NOMO-1 treated with DMSO at 0.1 percent for 48 hours (cell line): ENCODE data around the gene ZFP62.
"Not testable (repeated sequence)": the region's sequence is repeated elsewhere in the genome, so short reads cannot be mapped to it uniquely, and the experiment has no call there.

Source experiments
- DNase-seq: peaks from one replicate; lab custom pipeline; 2025; ENCODE audit not compliant: unreplicated experiment; lab: John Stamatoyannopoulos, UW

ZFP62 gene

DNA sequence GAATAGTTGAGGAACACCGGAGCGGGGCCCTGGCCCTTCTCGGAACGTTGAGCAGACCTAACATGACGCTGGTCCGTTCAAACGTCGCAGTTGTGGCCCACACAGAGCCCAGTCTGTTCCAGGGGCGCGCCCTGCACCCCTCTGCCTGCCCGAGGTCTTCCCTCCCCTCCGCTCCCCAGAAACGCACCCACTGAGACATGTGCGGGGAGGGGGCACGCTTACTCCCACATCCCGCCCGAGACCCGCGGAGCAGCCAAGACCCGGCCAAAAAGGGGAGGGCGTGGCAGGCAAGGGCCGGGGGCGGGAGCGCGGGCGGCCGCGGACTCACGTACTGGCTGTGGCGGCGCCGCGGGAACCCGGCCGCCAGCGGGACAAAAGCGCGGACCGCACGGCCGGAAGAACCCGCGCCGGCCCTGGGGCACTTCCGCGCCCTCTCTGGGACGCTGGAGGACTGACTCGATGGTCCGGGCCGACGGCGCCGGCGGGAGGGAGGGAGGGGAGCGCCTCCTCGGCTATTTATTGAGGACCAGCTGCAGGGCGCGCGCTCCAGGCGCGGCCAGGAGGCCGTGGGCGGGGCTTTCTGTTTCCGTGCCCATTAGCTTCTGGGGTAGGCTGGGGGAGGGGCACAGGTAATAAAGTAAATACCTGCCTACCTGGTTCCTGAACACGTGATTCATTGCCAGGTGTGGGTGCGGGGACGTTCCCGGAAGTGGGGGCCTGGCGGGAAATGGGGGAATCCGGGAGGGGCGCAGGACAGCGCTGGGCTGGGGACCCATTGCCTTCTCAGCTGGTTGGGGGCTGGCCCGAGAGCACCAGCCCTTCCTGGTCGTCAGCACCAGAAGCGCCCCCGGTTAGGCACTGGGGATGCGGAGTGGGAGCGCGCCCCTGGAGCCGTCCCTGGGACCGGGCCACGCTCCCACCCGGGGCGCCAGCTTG lies at the start of gene ZFP62:
Gene ZFP62 (minus strand): TSS at position 390 of the 936 bp plus-strand sequence. CDS start 57 bp downstream, at position 333.
- peak; percentile 82 for DNase-seq

DNA sequence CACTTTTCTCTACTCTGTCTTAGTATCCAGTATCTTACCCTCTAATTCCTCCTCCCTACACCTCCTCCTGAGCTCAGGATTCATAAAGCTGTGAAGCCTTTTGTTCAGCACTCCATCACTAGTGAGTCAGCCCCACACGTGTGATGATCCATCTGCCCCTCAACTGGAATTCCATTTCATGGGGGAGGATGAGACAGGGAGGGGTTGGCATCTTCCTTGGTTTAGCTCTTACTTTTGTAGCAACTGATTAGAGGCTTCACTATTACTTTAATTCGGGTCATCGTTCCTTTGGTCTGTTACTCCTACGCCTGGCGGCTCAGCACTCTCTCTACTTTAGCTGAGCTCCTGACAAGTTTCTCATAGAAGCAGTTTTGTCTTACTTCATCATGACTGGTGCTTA lies 49.7 kb upstream of the ZFP62 start:
- no peak for DNase-seq

DNA sequence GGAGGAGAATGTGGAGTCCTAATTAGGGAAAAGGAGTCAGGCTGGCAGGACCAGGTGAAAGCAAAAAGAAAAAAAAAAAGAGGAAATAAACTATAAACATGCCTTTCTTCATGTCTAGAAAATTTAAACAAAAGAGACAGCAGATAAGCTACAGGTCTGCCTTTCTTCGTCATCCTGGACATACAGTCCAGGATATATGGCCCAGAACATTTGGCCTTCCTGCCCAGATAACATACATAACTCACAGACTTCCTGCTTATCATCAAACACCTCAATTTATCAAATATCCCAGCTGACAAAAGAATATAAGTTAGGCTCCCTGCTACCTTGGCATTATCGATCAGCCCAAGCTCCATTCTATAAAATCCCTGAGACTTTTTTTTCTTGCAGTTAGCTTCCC lies 49.1 kb upstream of the ZFP62 start:
- DNase-seq, result no peak

DNA sequence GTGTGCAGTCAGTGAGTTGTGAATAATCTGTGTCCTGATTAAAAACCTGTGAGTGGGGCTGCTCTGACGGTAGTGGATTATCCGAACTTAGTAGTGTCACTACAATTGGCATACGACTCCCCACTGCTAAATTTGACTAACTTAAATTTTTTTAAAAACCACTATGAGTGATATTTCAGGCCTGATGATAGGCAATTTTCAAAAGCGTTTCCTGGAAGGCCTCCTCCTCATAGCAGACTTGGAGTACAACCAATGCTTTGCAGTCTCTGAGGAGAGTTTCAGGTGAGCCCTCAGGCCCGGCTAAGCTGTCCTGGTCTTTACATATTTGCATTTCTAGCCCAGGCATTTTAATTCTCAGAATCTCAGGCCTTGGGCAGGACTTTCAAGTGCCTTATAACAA lies 48.7 kb upstream of the ZFP62 start:
- DNase-seq, result no peak

DNA sequence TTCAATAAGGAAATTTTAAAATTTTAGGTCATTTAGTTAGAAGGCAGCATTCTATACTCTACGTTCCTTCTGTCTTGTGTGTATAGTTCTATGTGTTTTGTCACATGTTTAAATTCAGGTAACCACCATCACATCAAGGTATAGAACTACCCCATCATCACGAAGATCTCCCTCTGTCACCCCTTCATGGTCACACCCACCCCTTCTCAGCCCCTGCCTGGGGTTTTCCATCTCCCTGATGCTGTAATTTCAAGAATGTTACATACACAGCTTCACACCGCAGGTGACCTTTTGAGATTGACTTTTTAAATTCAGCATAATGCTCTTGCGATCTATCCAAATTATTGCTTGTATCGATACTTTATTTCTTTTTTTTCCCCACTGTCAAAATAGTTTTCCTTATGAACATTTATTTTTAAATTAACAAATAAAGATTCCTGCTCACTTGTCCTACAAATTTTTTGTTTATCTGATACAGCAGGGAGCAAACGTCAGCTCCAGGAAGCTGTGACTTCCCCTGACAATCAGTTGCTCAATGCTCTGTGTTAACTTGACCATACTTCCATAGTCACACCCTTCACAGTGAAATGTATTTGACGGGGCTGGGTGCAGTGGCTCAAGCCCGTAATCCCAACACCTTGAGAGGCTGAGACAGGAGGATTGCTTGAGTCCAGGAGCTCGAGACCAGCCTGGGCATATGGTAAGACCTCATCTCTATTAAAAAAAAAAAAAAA lies 48.1 kb upstream of the ZFP62 start:
- peak; percentile 29 for DNase-seq

DNA sequence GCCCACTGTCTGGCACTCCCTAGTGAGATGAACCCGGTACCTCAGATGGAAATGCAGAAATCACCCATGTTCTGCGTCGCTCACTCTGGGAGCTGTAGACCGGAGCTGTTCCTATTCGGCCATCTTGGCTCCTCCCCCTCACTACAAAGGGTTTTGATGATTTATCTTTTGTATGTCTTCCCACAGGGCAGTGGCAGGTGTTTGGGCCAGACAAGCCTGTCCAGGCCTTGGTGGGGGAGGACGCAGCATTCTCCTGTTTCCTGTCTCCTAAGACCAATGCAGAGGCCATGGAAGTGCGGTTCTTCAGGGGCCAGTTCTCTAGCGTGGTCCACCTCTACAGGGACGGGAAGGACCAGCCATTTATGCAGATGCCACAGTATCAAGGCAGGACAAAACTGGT lies 47.3 kb upstream of the ZFP62 start:
- DNase-seq, result no peak

DNA sequence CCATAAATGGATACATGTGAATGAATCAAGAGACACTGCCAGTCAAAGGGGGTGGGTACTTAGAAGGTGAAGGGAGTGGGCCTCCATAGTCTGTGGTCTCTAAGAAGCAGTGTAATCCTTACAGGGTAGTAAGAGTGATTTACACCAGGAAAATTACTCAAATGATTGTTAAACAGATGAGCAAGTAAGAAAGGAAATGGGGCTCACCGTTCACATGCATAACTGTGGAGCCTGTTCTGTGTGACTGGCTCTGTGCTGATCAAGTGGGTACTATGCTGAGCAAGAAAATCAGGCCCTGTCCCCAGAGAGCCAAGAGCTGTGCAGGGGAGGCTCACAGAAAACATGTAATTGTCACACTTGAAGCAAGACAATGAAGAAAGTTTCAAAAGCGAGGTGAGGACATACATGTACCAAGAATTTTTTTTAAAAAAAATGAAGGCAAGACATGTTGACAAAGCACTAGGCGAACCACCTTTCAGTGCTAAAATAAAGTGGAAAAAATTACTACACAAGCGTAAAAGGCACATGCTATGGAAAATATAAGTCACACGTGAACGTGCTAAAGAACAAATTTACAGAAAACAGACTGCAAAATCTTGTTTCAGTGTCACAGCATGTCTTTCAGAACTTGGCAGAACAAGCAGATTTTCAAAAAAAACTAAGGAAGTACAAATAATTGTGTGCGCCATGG lies 40.4 kb upstream of the ZFP62 start:
- DNase-seq, result no peak

DNA sequence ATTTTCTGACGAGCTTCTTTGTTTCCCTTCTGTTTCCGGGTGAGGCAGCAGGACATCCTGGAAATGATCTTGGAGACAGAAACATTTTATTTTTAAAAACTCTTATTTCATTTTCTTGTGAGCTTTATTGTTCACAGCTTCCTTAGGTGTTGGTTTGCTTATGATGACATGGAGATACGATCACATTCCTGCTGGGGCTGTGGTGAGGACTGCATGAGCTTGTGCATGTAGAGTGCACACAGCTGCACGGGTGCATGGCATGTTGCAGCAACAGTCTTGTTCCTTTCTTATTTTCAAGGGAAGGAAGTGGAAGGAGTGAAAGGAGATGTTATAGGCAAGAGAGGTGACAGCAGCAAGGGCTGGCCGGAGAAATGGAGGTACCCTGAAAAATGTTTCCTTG lies 39.1 kb upstream of the ZFP62 start:
- DNase-seq, result no peak

DNA sequence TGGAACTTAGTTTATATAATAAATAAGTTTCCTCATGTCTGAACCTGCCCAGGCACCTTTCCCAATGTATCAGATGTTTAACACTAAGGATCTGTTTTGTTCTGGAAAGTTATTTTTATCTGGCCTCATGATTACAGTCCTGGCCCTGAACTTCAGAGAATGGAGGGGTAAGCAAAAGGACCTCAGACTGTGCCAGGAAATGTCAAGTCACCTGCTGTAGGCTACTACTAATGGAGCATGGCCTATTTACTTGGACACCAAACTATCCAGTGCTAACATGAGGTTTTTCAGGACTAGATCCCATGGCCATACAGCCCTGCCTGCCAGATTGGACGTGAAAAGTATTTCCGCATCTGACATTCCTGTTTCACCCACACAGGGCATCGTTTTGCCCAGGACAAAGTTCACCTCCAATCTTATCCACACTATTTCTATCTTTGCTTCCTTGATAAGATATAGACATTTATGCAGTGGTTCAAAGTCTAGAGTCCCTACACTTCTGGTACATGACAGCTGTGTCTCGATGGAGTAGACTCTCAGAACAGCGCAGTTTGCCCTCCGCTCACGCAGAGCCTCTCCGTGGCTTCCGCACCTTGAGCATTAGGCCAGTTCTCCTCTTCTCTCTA lies 37.7 kb upstream of the ZFP62 start, which contains the start of gene BTNL8:
Gene BTNL8 (plus strand): TSS at position 539 of the 626 bp plus-strand sequence. CDS start 152 bp downstream, outside the sequence.
- DNase-seq, result no peak

DNA sequence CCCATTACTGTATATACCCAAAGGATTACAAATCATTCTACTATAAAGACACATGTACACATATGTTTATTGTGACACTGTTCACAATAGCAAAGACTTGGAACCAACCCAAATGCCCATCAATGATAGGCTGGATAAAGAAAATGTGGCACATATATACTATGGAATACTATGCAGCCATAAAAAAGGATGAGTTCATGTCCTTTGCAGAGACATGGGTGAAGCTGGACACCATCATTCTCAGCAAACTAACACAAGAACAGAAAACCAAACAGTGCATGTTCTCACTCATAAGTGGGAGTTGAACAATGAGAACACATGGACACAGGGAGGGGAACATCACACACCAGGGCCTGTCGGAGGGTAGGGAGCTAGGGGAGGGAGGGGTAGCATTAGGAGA lies 34.3 kb upstream of the ZFP62 start:
- DNase-seq, result not testable (repeated sequence)

DNA sequence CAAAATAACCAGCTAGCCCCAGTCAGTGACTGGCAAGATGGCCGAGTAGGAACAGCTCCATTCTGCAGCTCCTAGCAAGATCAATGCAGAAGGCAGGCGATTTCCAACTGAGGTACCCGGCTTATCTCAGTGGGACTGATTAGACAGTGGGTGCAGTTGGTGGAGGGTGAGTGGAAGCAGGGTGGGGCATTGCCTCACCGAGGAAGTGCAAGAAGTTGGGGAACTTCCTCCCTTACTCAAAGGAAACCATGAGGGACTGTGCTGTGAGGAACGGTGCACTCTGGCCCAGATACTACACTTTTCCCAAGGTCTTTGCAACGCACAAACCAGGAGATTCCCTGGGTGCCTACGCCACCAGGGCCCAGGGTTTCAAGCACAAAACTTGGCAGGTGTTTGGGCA lies 28.3 kb upstream of the ZFP62 start:
- no peak for DNase-seq

DNA sequence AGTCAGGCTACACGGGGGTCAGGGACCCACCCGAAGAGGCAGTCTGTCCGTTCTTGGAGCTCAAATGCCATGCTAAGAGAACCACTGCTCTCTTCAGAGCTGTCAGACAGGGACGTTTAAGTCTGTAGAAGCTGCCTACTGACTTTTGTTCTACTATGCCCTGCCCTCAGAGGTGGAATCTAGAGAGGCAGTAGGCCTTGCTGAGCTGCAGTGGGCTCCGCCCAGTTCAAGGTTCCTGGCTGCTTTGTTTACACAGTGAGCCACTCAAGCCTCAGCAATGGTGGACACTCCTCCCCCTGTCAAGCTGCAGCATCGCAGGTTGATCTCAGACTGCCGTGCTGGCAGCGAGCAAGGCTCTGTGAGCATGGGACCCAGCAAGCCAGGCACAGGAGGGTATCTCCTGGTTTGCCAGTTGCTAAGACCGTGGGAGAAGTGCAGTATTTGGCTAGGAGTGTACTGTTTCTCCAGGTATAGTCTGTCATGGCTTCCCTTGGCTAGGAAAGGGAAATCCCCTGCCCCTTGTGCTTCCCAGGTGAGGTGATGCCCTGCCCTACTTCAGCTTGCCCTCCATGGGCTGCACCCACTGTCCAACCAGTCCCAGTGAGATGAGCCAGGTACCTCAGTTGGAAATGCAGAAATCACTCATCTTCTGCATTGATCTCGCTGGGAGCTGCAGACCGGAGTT lies 24.9 kb upstream of the ZFP62 start:
- not testable (repeated sequence) for DNase-seq

DNA sequence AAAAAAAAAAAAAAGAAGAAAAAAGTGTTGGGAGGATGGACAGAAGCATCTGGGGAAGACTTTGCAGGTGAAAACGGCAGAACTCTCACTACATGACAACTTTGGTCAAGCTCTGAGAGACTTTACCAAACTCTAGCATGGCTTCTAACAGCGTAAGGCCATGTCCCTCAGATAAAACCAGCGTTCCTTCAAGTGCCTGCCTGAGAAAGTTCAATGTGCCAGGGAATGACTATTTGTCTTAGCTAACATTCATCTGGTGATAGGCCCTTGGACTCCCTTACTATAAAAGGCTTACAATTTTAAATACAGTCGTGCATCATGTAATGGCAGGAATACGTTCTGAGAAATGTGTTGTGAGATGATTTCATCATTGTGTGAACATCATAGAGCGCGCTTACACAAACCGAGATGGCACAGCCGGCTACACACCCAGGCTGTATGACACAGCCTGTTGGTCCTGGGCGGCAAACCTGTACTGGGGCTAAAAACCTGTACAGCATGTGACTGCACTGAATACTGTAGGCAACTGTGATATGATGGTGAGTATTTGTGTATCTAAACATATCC lies 14.9 kb upstream of the ZFP62 start:
- no peak for DNase-seq

DNA sequence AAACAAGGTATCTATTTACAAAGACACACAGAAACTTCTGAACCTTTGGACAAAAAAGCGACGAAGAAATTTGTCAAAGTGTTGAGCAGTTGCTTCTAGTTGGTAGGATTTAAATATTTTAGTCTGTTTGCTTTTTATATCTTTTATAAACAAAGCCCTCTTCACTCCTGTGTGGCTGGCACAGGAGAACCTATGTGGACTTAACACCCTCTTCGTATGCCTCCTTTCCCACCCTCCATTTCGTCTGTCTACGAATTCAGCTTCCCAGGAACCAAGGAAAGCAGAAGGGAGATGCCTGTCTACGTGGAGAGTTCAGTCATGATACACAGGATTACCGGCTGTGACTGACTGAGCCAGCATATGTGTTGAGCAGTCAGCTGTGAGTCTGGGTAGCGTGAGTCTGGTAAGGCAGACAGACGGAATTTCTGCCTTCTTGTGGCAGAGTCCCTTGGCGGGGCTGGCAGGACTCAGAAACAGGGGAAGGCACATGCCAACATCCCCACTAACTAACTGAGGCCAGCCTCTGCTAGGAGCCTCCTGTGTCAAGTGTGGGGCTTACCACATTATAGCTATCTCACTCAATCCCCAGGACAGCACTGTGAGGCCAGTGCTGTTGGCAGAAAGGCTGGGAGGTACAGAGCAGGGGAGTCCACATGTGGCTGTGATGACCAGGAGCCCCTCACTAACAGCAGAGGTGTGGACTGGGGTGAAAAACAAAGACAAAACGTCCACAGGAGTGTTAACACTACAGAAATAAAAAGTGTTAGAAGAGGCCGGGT lies 13.9 kb upstream of the ZFP62 start:
- no peak for DNase-seq

DNA sequence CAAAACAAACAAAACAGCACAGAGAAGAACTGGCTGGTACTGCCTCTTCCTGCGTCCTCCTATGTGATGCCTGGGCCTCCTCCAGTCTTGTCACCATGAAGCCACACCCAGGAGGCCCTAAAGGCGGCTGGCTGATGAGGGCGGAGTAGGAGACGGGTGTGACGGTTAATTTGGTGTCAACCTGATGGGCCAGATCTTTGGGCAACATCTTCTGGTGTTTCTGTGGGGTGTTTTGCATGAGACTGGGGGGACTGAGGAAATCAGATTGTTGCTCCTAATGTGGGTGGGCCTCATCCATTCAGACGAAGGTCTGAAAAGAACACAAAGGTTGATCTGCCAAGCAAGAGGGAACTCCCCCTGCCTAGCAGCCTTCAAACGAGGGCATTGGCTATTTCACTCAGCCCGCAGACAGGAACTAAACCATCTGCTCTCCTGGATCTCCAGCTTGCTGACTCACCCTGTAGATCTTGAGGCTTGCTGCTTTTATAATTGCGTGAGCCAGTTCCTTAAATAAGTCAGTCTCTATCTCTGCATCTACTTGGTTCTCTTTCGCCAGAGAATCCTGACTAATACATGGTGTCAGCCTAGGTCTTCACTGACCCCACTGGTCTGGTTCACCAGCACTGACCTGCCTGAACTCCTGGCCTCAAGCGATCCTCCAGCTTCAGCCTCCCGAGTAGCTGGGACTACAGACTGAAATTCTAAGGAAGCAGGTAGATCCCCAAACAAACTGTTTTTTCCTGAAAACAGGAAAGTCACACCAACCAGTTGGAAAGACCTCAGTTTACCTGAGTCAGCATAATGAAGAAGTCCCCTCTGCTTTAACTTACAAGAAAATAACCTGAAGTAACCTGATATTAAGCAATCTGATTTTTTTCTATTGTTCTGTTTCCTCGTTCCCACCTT lies 12.8 kb upstream of the ZFP62 start:
- peak; percentile 97 for DNase-seq

DNA sequence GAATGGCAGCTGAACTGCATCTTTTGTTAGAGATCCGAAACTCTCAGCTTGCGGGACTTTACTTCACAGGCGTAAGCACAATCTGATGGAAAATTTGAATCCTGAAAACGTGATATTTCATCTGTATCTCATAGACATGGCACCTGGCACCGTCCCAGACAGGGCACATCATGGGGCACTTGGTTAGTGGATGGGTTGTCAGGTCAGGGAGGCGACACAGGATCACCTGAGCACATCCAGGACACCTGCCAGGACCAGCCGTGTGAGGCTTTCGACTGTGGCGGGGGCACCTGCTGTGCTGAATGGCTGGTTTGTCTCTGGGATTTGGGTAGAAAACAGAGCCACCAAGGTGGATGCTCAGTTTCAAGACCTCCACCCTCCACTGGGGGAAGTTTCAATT lies 11.3 kb upstream of the ZFP62 start:
- no peak for DNase-seq

DNA sequence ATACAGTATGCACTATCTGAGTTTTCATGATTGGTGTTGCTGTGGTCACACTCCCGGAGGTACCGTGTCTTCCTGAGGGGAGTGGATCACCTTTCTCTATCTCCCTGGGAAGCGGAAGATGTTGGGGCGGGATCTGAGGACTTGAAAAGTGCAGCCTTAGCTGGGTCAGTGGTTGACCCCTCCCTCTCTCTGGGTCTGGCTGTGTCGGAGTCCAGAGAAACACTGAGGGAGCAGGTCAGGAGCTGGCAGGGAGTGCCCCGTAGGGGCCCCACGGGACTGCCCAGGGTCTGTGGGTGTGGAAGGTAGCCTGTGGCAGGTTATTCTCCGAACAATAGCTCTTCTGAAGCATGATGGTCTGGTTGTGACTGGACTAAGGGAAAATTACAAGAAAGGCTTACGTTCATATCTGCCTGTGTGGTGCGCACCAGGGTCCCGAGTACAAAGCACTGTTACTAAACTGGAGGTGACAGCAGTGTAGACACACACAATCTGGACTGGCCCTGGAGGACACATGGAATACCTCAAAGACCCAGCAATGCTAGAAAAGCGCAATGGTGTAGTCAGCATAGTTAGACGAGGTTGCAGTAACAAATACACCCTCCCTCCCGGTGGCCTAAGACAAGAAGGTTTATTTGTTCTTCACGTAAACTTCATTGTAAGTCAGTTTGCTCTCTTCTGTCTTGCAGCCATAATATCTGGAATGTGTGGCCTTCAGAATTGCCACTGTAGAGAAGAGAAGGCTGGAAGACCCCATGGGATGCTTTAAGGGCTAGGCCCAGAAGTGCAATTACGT lies 9.4 kb upstream of the ZFP62 start:
- DNase-seq, result no peak
